Germinal center (tissue), 1 donor: ENCODE data around the gene LCN6.
"Not testable (repeated sequence)": the region's sequence is repeated elsewhere in the genome, so short reads cannot be mapped to it uniquely, and the experiment has no call there.

ENCODE experiments used
- DNase-seq: peaks from one replicate; pipeline ENCODE4 v3.0.0; 2012; ENCODE audit warnings: mixed read lengths, low spot score

LCN6 gene

DNA sequence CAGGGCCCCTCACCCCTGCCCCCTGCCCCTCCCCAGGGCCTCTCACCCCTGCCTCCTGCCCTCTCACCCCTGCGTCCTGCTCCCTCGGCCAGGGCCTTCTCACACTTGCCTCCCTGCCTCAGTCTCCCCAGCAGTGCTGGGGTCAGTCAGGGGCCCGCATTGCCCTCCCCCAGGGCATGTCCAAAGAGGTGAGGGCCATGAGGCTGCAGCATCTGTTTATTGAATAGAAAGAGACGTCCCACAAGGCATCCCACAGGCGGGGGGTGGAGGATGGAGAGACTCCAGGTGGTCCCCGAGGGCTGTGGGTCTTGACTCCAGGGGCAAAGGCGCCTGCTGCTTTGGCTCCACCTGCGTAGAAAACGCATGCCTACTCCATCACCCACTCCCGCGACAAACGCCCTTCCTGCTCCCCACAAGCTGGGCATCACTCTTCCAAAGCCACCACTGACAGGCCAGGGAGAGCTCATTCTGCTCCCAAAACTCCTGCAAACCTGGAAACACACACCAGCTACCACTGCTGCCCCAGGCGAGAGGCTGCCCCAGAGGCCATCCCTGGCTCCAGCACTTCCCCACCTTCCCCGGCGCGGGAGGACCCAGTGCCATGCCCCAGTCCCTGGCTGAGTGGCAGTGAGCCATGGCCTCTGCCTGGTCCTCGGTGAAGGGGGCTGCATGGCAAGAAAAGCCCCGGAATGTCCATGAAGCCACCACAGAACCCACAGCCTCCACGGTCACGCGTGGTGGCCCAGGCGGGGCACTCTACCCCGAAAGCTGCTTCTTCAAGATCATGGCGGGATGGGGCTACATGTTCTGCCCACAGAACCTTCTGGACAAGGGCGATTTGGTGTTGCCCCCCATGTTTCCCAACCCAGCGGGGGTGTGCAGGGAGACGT is 11.4 kb upstream of the LCN6 start:
- no peak for DNase-seq

DNA sequence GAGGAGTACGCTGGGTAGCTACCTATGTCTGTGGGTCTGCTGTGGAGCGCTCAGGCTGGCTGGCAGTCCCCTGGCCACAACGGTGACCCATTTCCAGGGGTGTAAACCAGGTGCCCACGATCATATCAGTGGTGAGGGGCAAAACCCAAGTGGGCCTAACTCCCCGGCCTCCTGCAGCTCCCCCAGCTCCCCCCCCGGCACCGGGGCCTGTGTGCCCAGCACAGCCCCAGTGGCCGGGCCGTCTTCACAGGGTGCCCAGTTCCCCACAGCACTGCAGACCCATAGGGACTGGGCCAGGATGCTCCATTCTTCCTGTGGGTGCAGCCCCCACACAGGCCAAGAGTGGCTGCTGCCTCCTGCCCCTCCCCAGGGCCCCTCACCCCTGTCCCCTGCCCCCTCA is 10.7 kb upstream of the LCN6 start:
- DNase-seq, result no peak

DNA sequence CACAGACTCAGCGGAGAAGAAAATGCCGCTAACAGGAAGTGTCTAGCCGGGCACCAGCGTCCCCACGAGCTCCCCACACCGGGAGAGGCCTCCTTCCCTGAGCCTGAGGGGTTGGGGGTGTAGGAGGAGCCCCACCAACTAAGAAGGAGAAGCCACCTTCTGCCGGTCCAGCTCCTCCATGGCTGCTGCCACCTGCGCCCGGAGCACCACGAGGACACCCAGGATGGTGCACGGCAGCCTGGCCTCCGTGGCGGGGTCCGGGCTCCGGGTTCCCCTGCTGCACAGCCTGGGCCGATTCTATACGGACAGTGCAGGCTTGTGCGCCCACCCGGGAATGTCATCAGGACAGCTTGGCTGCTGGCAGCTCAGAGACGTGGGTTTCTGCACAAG is 9.4 kb upstream of the LCN6 start:
- no peak for DNase-seq

DNA sequence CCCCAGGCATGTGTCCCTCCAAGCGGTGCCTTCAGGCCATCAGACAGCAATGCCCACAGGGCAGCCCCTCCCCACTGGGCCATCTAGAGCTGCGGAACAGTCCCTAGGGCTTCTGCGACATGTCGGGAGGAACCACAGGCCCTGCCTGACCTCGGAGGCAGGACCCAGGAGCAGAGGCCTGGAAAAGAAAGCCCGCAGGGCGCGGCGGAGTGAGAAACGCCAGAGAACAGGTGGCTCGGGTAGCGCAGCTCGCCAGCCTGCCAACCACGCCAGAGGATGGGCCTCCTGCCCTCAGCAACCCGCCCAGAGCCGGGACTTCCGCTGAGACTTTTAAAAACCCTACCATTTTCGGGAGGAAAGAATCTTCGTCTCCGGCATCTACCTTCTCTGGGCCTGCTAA is 9.0 kb upstream of the LCN6 start:
- no peak for DNase-seq

GRCh38 chr9:136756836-136757235 is 8.5 kb upstream of the LCN6 start:
- no peak for DNase-seq

- no peak for DNase-seq
Measured at GRCh38 chr9:136756134-136756438, 7.8 kb upstream of the LCN6 start.

GRCh38 chr9:136755302-136756133 is 7.2 kb upstream of the LCN6 start:
- DNase-seq, result not testable (repeated sequence)

GRCh38 chr9:136754626-136755301 is 6.4 kb upstream of the LCN6 start:
- DNase-seq, result no peak

DNA sequence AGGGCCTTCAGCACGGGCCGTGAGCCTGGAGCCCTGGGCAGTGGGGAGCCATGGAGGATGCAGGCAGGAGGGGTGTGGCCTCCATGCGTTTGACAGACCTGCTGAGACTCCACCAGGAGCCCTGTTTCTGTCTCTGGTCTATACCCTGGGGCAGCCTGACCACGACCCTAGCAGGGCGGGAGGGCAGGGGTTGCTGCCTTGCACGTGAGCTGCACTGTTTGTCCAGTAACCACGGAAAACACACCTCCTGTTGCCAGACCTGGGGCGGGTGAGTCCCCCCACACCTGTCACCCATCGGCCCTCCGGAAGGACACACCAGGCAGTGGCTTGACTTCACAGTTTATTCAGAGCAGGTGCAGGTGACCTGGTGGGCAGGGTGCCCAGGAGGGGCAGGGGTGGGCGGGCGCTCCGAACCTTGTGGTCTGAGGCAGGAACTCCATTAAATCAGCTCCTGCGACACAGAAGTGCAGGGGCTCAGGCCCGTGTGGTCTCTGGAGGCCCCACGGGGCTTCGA is 5.8 kb upstream of the LCN6 start:
- no peak for DNase-seq

- DNase-seq, result no peak
Measured at GRCh38 chr9:136753371-136754058, 5.2 kb upstream of the LCN6 start.

DNA sequence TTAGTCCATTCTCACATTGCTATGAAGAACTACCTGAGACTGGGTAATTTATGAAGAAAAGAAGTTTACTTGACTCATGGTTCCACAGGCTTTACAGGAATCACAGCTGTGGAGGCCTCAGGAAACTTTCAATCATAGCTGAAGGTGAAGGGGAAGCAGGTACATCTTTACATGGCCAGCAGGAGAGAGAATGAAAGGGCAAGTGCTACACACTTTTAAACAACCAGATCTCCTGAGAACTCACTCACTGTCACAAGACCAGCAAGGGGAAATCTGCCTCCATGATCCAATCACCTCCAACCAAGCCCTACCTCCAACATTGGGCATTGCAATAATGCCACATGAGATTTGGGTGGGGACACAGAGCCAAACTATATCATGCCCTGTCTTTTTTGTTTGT is 3.5 kb upstream of the LCN6 start:
- no peak for DNase-seq

DNA sequence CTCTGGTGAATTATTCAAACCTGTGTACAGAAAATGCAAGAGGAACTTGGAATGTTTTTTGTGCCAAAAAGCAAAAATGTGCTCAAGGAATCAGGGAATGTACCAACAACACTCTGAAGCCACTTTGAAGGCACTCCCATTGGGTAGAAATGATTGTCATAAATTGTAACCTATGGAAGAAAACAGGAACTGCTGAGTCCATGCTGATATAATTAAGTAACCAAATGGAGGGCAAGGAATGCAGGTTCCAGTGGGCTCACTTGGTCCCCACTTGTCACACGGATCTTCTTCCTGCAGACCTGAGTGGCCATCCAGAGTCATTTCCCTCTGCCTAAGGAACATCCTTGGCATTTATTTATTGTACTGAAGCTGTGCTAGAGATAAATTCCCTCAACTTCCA is 2.9 kb upstream of the LCN6 start:
- DNase-seq, result no peak

- DNase-seq, result no peak
Measured at GRCh38 chr9:136750526-136750925, 2.2 kb upstream of the LCN6 start.

DNA sequence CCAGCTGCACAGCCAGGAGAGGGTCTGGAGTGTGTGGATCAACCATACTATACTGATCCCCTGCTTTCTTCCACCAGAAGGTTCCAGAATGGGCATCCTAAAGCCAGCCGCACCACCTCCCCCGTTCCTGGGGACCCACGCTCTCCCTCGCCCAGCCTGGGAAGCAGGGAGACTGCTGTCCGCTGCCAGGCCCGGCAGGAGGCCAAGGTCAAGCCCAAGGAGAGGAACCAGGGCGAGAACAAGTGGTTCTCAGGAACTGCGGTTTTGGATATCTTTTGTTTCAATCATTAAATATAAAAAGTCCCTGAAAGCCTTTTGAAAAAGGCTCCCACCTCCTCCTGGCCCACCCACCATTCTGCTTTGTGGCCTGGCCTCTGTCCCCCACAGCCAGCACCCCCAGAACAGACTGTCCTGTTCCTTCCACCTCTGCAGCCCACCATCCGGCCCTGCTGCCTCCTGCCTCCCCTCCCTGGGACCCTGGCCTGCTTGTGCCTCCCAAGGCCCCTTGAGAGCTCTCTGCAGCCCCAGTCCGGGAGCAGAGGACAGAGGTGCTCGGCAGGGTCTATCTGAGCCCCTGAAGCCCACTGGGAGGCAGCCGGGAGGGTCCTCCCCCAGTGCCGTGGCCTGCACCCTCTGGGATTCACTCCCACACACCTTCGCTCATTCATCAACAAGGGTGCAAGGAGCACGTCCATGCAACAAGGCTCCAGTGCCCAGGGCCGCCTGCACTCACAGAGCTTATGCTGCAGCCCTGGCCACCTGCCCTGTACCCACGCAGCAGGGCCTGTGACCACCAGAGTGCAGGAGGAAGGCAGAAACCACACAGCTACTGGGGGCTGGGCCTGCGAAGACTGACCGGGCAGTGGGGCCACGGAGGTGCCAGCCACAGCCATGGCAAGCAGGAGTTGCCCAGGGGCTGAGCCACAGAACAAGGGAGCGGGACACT is 614 bp upstream of the LCN6 start:
- no peak for DNase-seq

GRCh38 chr9:136747161-136748060 is 914 bp downstream of the LCN6 start:
- no peak for DNase-seq

DNA sequence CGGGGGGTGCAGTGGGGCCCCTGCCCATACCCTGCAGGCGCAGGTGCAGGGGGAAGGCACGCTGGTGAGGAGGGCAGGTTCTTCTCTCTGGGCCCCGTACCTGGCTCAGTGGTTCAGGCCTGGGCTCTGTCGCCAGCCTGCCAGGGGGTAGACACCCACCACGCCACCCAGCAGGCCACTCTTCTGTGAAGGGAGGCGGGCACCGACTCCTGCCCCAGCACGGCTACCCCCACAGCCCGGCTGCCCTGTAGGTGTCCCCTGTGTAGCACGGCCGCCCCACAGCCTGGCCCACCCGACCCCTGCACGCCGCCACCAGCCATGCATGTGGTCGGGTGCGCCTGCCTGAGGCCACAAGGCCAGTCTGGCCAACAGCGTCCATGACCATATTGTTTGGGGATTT is 1.7 kb downstream of the LCN6 start:
- DNase-seq, result no peak

GRCh38 chr9:136746155-136746490 is 2.2 kb downstream of the LCN6 start:
- DNase-seq, result no peak

- DNase-seq, result no peak
Measured at GRCh38 chr9:136745389-136746154, 2.8 kb downstream of the LCN6 start.

DNA sequence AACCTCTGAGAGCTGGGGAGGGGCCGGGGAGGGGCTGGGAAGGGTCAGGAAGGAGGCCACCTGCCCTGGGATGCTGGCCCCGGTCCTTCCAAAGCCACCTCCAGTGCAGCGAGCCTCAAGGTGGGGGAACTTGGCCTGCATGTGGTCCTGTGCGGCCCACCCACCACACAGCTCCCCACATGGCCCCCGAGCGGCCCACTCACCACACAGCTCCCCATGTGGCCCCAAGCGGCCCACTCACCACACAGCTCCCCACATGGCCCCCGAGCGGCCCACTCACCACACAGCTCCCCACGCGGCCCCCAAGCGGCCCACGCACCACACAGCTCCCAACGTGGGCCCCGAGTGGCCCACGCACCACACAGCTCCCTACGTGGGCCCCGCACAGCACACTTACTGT is 3.6 kb downstream of the LCN6 start:
- DNase-seq, result no peak
